HEK293 (cell line): ENCODE measurements around the gene SULF2.
A peak's percentile ranks its signal among the peaks of the same experiment; 100 is the strongest.

ENCODE experiments used
- CTCF ChIA-PET: fragments of 350-600 bp; formaldehyde crosslinking; extraction: SDS; loops from one replicate; lab custom pipeline; 2021; ENCODE audit warnings: antibody characterized with exemption; lab: Yijun Ruan, JAX
- POLR2A ChIA-PET: fragments of 300-600 bp; formaldehyde crosslinking; extraction: SDS; loops from one replicate; lab custom pipeline; 2020; ENCODE audit warnings: antibody characterized with exemption, inconsistent platforms; lab: Yijun Ruan, JAX
- H3K27ac ChIP-seq: fragments of 200-500 bp; sonication (Bioruptor generic); 2 replicates; pipeline ENCODE4 v1.5.1; 2014; ENCODE audit warnings: low read depth, low read length, control low read depth, inconsistent platforms; ENCODE audit errors: extremely low read depth
- H3K36me3 ChIP-seq, 2 experiments: fragments of 200-500 bp in 1 of 2; sonication (Bioruptor generic) in 1 of 2; 1 replicate in 1 of 2; 2 replicates in 1 of 2; pipeline ENCODE4 v1.5.1; 2014 to 2017; ENCODE audit warnings: inconsistent platforms in 2 of 2, low read length in 2 of 2; ENCODE audit not compliant: control insufficient read depth in 2 of 2, insufficient read depth in 1 of 2
- H3K4me1 ChIP-seq: fragments of 200-500 bp; sonication (Bioruptor generic); 2 replicates; pipeline ENCODE4 v1.5.1; 2014; ENCODE audit warnings: mild to moderate bottlenecking, low read length, inconsistent platforms; ENCODE audit not compliant: control insufficient read depth, insufficient read depth
- H3K4me3 ChIP-seq: 2 replicates; pipeline ENCODE4 v1.5.1; 2011; ENCODE audit warnings: low read depth, mild to moderate bottlenecking, control low read depth, low read length, moderate library complexity
- H3K9me3 ChIP-seq: fragments of 200-500 bp; sonication (Bioruptor generic); 2 replicates; pipeline ENCODE4 v1.5.1; 2014; ENCODE audit warnings: low read depth, low read length, inconsistent platforms; ENCODE audit not compliant: control insufficient read depth, insufficient read depth
- IKZF3 ChIP-seq: fragments of 450-650 bp; IDR thresholded peaks from 2 replicates; pipeline ENCODE4 v1.5.0; 2018; ENCODE audit warnings: missing biosample characterization, mild to moderate bottlenecking, missing genetic modification characterization, moderate library complexity
- KLF16 ChIP-seq: fragments of 450-650 bp; formaldehyde crosslinking; IDR thresholded peaks from 2 replicates; pipeline ENCODE4 v1.5.1; 2017; ENCODE audit warnings: missing biosample characterization, missing genetic modification characterization
- MEIS1 ChIP-seq: sonication (generic); formaldehyde crosslinking; IDR thresholded peaks from 2 replicates; pipeline ENCODE4 v1.8.1; 2022; ENCODE audit warnings: missing genetic modification reagents, mild to moderate bottlenecking, borderline replicate concordance
- SALL2 ChIP-seq: fragments of 450-650 bp; formaldehyde crosslinking; IDR thresholded peaks from 2 replicates; pipeline ENCODE4 v1.5.0; 2017; ENCODE audit warnings: missing biosample characterization, mild to moderate bottlenecking, missing genetic modification characterization, borderline replicate concordance
- TCF7L2 ChIP-seq: IDR thresholded peaks from 2 replicates; pipeline ENCODE4 v1.6.1; 2011; ENCODE audit warnings: low read depth, mild to moderate bottlenecking, inconsistent platforms, low read length, moderate library complexity, borderline replicate concordance
- ZBTB17 ChIP-seq: fragments of 450-650 bp; formaldehyde crosslinking; IDR thresholded peaks from 2 replicates; pipeline ENCODE4 v1.5.1; 2016; ENCODE audit warnings: missing biosample characterization, missing genetic modification characterization
- ZBTB48 ChIP-seq: fragments of 450-650 bp; formaldehyde crosslinking; IDR thresholded peaks from 2 replicates; pipeline ENCODE4 v1.5.1; 2016; ENCODE audit warnings: missing biosample characterization, missing genetic modification characterization
- ZEB2 ChIP-seq: fragments of 450-650 bp; formaldehyde crosslinking; IDR thresholded peaks from 2 replicates; pipeline ENCODE4 v1.5.1; 2016; ENCODE audit warnings: missing biosample characterization, missing genetic modification characterization
- ZNF10 ChIP-seq: fragments of 450-650 bp; formaldehyde crosslinking; IDR thresholded peaks from 2 replicates; pipeline ENCODE4 v1.5.1; 2017; ENCODE audit warnings: missing biosample characterization, missing genetic modification characterization
- ZNF121 ChIP-seq: fragments of 450-650 bp; formaldehyde crosslinking; IDR thresholded peaks from 2 replicates; pipeline ENCODE4 v1.5.1; 2016; ENCODE audit warnings: missing biosample characterization, missing genetic modification characterization
- ZNF174 ChIP-seq: fragments of 450-650 bp; formaldehyde crosslinking; IDR thresholded peaks from 2 replicates; pipeline ENCODE4 v1.5.0; 2017; ENCODE audit warnings: missing biosample characterization, mild to moderate bottlenecking, missing genetic modification characterization
- ZNF239 ChIP-seq: fragments of 450-650 bp; formaldehyde crosslinking; IDR thresholded peaks from 2 replicates; pipeline ENCODE4 v1.5.1; 2016; ENCODE audit warnings: missing biosample characterization, missing genetic modification characterization
- ZNF274 ChIP-seq, 2 experiments: fragments of 200-500 bp in 1 of 2; fragments of 450-650 bp in 1 of 2; sonication (Bioruptor generic) in 1 of 2; formaldehyde crosslinking in 1 of 2; IDR thresholded peaks; 2 replicates each; pipeline versions ENCODE4 v1.5.1 to v1.6.1; 2014 to 2016; ENCODE audit warnings: borderline replicate concordance in 1 of 2, inconsistent platforms in 1 of 2, low read length in 1 of 2, missing biosample characterization in 1 of 2, missing genetic modification characterization in 1 of 2
- ZNF292 ChIP-seq: fragments of 450-650 bp; formaldehyde crosslinking; IDR thresholded peaks from 2 replicates; pipeline ENCODE4 v1.5.1; 2016; ENCODE audit warnings: low read depth, missing biosample characterization, missing genetic modification characterization, borderline replicate concordance
- ZNF324 ChIP-seq: fragments of 450-650 bp; formaldehyde crosslinking; IDR thresholded peaks from 2 replicates; pipeline ENCODE4 v1.5.1; 2016; ENCODE audit warnings: missing biosample characterization, missing genetic modification characterization
- ZNF391 ChIP-seq: fragments of 450-650 bp; formaldehyde crosslinking; IDR thresholded peaks from 2 replicates; pipeline ENCODE4 v1.5.1; 2016; ENCODE audit warnings: low read depth, missing biosample characterization, missing genetic modification characterization, borderline replicate concordance
- ZNF423 ChIP-seq: fragments of 450-650 bp; formaldehyde crosslinking; IDR thresholded peaks from 2 replicates; pipeline ENCODE4 v1.5.1; 2016; ENCODE audit warnings: missing biosample characterization, missing genetic modification characterization
- ZNF433 ChIP-seq: fragments of 450-650 bp; formaldehyde crosslinking; IDR thresholded peaks from 2 replicates; pipeline ENCODE4 v1.5.1; 2016; ENCODE audit warnings: missing biosample characterization, missing genetic modification characterization, low read depth
- ZNF510 ChIP-seq: fragments of 450-650 bp; formaldehyde crosslinking; IDR thresholded peaks from 2 replicates; pipeline ENCODE4 v1.5.1; 2018; ENCODE audit warnings: mild to moderate bottlenecking, missing genetic modification characterization, missing biosample characterization; ENCODE audit not compliant: insufficient replicate concordance
- ZNF600 ChIP-seq: fragments of 450-650 bp; formaldehyde crosslinking; IDR thresholded peaks from 2 replicates; pipeline ENCODE4 v1.5.1; 2016; ENCODE audit warnings: missing biosample characterization, missing genetic modification characterization
- ZNF624 ChIP-seq: fragments of 450-650 bp; formaldehyde crosslinking; IDR thresholded peaks from 2 replicates; pipeline ENCODE4 v1.5.1; 2017; ENCODE audit warnings: missing biosample characterization, missing genetic modification characterization
- ZNF701 ChIP-seq: fragments of 450-650 bp; formaldehyde crosslinking; IDR thresholded peaks from 2 replicates; pipeline ENCODE4 v1.5.1; 2016; ENCODE audit warnings: missing biosample characterization, missing genetic modification characterization
- TF ChIP-seq, protein P1 (sequence below): fragments of 450-650 bp; formaldehyde crosslinking; IDR thresholded peaks from 2 replicates; pipeline ENCODE4 v1.5.1; 2016; ENCODE audit warnings: missing biosample characterization, missing genetic modification characterization
- TF ChIP-seq, protein P2 (sequence below): fragments of 450-650 bp; formaldehyde crosslinking; IDR thresholded peaks from 2 replicates; pipeline ENCODE4 v1.5.1; 2016; ENCODE audit warnings: missing biosample characterization, missing genetic modification characterization
- TF ChIP-seq, protein P3 (sequence below): fragments of 450-650 bp; formaldehyde crosslinking; IDR thresholded peaks from 2 replicates; pipeline ENCODE4 v1.5.1; 2017; ENCODE audit warnings: missing biosample characterization, missing genetic modification characterization
- TF ChIP-seq, protein P4 (sequence below): fragments of 450-650 bp; formaldehyde crosslinking; IDR thresholded peaks from 2 replicates; pipeline ENCODE4 v1.5.1; 2016; ENCODE audit warnings: missing biosample characterization, missing genetic modification characterization
- TF ChIP-seq, protein P5 (sequence below): fragments of 450-650 bp; formaldehyde crosslinking; IDR thresholded peaks from 2 replicates; pipeline ENCODE4 v1.5.1; 2016; ENCODE audit warnings: missing biosample characterization, missing genetic modification characterization

The SULF2 gene

DNA sequence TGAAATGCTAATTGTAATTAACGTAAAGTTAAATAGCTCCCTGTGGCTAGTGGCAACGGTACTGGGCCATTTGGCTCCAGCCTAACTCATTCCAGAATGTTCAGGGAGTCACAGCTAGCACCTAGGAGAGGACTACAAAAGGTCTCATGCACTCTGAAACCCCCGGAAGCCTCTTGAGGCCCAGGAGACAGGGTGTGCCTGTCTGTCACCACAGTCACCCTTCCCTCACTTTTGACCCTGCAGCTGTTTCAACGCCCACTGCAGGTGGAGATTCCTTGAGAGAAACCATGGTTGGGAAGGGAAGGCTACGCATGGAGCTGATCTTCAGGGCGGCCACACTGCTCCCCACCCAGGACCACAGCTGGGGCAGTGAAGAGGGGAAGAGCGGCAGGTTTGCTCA, 58.6 kb downstream of the SULF2 start (continued):
- TF ChIP-seq, protein P1, sequence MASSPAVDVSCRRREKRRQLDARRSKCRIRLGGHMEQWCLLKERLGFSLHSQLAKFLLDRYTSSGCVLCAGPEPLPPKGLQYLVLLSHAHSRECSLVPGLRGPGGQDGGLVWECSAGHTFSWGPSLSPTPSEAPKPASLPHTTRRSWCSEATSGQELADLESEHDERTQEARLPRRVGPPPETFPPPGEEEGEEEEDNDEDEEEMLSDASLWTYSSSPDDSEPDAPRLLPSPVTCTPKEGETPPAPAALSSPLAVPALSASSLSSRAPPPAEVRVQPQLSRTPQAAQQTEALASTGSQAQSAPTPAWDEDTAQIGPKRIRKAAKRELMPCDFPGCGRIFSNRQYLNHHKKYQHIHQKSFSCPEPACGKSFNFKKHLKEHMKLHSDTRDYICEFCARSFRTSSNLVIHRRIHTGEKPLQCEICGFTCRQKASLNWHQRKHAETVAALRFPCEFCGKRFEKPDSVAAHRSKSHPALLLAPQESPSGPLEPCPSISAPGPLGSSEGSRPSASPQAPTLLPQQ (tag by site-specific recombination), result no peak
- no peak for TF ChIP-seq ZNF324 (tag by site-specific recombination)

DNA sequence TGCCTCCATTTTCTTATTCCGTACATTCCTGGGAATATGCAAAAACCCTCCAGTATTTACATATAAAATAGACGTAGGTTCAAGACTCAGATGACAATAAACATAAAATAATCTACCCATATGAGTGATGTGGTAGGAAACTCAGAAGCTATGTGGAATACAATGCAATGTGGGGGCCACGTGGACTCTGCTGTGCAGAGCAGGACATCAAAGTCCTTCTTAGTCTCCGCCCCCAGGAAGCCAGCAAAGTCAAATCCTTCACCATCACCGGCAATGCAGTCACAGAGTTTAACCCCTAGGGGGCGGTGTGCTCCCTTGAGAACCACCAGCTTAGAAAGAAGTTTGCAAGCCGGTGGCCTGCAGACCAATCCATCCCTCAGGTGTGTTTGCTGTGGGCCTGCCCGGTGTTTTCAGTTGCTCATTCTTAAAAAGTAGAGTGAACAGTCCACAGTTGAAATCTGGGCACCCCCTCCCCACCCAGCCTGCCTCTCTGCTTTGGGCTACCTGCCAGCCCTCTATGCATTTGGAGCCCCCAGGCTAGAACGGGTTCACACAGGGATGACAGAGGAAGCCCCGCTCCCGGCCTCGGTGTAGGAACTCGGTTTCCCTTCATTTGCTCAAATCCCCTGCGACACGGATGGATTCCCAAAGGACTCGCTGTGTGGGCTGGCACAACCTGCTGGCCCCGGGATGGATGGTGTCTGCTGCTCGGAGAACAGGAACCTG, 59.9 kb downstream of the SULF2 start:
- Histone ChIP-seq H3K9me3 (no peaks in the 10 kb centered on the region), H3K4me1 (peaks cover 7% of the 10 kb centered on the region), H3K36me3 (no peaks in the 10 kb centered on the region; a peak in 1 of 3 replicates), H3K4me3 (no peak overlapping the region), H3K27ac (no peak overlapping the region)
- ChIA-PET POLR2A (no interaction called here), CTCF (interaction anchor here (0.5 to 3.0 kb wide), 26 partner anchors 9 to 898 kb away, joined by 3 to 20 read pairs (median 4); partner anchors contain the start of gene SULF2)
- no peak for TF ChIP-seq MEIS1 (CRISPR knock-in tag)
- TF ChIP-seq ZNF624 (tag by site-specific recombination), result no peak
- TF ChIP-seq ZNF600 (tag by site-specific recombination), result no peak
- 0 out of 2 replicates have a peak, but pooled peaks have one; percentile 19 for TF ChIP-seq ZEB2 (tag by site-specific recombination)
- TF ChIP-seq ZBTB48, result no peak
- 0 out of 2 replicates have a peak, but pooled peaks have one; percentile 12 for TF ChIP-seq ZNF10
- no peak for TF ChIP-seq ZNF292 (tag by site-specific recombination)
- peak; percentile 76; the same call in 1 of the 2 replicates for TF ChIP-seq TCF7L2
- peak; percentile 44; the same call in 1 of the 2 replicates for TF ChIP-seq ZBTB17 (tag by site-specific recombination)
- TF ChIP-seq SALL2 (tag by site-specific recombination), result no peak
- no peak for TF ChIP-seq ZNF510 (tag by site-specific recombination)
- no peak for TF ChIP-seq ZNF274 (IDR thresholded peaks at IDR 0.05; ENCODE audit: low read length)
- no peak for TF ChIP-seq ZNF274 (tag by site-specific recombination; IDR thresholded peaks at IDR 0.05; ENCODE audit: borderline replicate concordance)
- TF ChIP-seq, protein P2, sequence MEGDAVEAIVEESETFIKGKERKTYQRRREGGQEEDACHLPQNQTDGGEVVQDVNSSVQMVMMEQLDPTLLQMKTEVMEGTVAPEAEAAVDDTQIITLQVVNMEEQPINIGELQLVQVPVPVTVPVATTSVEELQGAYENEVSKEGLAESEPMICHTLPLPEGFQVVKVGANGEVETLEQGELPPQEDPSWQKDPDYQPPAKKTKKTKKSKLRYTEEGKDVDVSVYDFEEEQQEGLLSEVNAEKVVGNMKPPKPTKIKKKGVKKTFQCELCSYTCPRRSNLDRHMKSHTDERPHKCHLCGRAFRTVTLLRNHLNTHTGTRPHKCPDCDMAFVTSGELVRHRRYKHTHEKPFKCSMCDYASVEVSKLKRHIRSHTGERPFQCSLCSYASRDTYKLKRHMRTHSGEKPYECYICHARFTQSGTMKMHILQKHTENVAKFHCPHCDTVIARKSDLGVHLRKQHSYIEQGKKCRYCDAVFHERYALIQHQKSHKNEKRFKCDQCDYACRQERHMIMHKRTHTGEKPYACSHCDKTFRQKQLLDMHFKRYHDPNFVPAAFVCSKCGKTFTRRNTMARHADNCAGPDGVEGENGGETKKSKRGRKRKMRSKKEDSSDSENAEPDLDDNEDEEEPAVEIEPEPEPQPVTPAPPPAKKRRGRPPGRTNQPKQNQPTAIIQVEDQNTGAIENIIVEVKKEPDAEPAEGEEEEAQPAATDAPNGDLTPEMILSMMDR (tag by site-specific recombination), result peak; percentile 71
- TF ChIP-seq KLF16 (tag by site-specific recombination), result no peak
- no peak for TF ChIP-seq ZNF433
- TF ChIP-seq IKZF3 (tag by site-specific recombination), result peak; percentile 82
- TF ChIP-seq ZNF174 (tag by site-specific recombination), result no peak
- TF ChIP-seq ZNF239, result no peak
- no peak for TF ChIP-seq ZNF701
- no peak for TF ChIP-seq ZNF391 (tag by site-specific recombination)
- TF ChIP-seq, protein P3, sequence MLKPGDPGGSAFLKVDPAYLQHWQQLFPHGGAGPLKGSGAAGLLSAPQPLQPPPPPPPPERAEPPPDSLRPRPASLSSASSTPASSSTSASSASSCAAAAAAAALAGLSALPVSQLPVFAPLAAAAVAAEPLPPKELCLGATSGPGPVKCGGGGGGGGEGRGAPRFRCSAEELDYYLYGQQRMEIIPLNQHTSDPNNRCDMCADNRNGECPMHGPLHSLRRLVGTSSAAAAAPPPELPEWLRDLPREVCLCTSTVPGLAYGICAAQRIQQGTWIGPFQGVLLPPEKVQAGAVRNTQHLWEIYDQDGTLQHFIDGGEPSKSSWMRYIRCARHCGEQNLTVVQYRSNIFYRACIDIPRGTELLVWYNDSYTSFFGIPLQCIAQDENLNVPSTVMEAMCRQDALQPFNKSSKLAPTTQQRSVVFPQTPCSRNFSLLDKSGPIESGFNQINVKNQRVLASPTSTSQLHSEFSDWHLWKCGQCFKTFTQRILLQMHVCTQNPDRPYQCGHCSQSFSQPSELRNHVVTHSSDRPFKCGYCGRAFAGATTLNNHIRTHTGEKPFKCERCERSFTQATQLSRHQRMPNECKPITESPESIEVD (tag by site-specific recombination), result no peak
- no peak for TF ChIP-seq ZNF121 (tag by site-specific recombination)
- TF ChIP-seq, protein P4, sequence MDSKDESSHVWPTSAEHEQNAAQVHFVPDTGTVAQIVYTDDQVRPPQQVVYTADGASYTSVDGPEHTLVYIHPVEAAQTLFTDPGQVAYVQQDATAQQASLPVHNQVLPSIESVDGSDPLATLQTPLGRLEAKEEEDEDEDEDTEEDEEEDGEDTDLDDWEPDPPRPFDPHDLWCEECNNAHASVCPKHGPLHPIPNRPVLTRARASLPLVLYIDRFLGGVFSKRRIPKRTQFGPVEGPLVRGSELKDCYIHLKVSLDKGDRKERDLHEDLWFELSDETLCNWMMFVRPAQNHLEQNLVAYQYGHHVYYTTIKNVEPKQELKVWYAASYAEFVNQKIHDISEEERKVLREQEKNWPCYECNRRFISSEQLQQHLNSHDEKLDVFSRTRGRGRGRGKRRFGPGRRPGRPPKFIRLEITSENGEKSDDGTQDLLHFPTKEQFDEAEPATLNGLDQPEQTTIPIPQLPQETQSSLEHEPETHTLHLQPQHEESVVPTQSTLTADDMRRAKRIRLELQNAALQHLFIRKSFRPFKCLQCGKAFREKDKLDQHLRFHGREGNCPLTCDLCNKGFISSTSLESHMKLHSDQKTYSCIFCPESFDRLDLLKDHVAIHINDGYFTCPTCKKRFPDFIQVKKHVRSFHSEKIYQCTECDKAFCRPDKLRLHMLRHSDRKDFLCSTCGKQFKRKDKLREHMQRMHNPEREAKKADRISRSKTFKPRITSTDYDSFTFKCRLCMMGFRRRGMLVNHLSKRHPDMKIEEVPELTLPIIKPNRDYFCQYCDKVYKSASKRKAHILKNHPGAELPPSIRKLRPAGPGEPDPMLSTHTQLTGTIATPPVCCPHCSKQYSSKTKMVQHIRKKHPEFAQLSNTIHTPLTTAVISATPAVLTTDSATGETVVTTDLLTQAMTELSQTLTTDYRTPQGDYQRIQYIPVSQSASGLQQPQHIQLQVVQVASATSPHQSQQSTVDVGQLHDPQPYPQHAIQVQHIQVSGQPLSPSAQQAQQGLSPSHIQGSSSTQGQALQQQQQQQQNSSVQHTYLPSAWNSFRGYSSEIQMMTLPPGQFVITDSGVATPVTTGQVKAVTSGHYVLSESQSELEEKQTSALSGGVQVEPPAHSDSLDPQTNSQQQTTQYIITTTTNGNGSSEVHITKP (tag by site-specific recombination), result 0 out of 2 replicates have a peak, but pooled peaks have one; percentile 26
- no peak for TF ChIP-seq ZNF423 (tag by site-specific recombination)
- TF ChIP-seq, protein P5, sequence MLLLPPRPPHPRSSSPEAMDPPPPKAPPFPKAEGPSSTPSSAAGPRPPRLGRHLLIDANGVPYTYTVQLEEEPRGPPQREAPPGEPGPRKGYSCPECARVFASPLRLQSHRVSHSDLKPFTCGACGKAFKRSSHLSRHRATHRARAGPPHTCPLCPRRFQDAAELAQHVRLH (tag by site-specific recombination), result no peak
